Measurements from ENCODE around the gene FRMD4B.

Gene FRMD4B

DNA sequence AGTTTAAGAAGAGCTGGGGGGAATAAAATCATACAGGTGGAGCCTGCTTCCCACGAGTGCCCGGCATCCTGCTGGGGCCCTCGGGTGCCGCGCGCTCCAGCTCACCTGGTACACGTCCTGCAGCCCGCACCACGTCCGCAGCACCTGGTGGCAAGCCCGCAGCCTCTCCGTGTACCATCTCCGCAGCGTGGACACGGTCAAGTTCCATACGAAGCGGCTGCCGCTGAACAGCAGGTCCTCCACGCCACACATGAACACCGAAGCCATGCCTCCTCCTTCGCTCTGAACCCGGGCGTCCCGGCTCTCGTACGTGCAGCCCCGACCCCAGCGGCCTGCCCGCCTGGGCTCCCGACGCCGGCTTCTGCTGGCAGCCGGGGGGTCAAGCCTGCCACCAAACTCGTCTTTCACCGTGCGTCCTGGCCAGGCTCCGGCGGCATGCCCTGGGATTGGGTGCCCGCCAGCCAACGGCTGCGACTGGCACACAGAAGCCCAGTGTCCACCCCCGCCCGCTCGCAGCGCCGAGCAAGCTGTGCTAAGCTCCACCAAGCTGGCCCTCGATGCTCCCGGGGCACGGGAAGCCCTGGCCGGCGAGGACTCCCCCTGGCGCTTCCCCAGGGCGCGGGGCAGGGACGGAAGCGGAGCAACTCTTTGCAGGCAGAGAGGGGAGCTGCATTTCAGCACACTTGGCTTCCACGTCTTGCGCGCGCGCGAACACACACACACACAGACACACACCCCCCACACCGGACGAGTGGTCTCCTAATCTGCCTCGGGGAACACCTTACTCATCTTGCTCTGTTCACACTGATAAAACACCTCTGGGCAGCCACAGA, at the start of gene FRMD4B:
FRMD4B (minus strand) TSS at position 366 of the 833 bp plus-strand sequence; CDS start at position 267, 99 bp downstream.
- H3K36me3 ChIP-seq (ENCODE audit: insufficient read depth, low read length): no peaks in the 10 kb centered on the region
- no peak for DNase-seq (ENCODE audit: low read depth, low spot score)
- no peaks in the 10 kb centered on the region for H3K9me3 ChIP-seq (ENCODE audit: low read depth, low read length)
- H3K4me3 ChIP-seq: peak within 1 kb of the TSS; percentile 53
- H3K9ac ChIP-seq (ENCODE audit: insufficient read length): no peak within 1 kb of the TSS
- TF ChIP-seq FOXP2 (optimal IDR thresholded peaks at IDR 0.05; ENCODE audit: control extremely low read depth, extremely low read length, insufficient read depth): no peak
- no peak for TF ChIP-seq EZH2 (IDR thresholded peaks at IDR 0.05)
- no peak for TF ChIP-seq POLR2AphosphoS5 (IDR thresholded peaks at IDR 0.05; ENCODE audit: borderline replicate concordance, low read depth, low read length)
- no peak within 1 kb of the TSS for H3K27ac ChIP-seq

DNA sequence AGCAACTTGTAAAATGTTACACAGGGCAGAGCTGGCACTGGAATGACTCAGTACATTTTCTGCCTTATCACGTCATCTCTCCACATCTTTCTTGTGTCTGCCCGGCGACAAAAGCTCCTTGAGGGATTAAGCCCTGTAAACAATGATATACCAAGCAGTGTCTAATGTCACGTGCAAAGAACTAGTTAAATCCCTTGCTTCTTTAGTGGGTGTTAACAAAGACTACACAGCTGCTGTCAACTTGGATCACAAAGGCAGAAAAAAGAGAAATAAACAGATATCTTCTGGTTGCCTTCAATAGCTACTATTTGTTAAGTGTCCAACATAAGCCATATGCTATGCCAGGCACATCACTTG, 48.1 kb upstream of the FRMD4B start:
- Histone ChIP-seq H3K27ac (no peak overlapping the region), H3K9ac (ENCODE audit: insufficient read length) (no peak overlapping the region), H3K9me3 (ENCODE audit: low read depth, low read length) (no peaks in the 10 kb centered on the region), H3K4me3 (no peak overlapping the region), H3K36me3 (ENCODE audit: insufficient read depth, low read length) (no peaks in the 10 kb centered on the region)
- no peak for DNase-seq (ENCODE audit: low read depth, low spot score)
- TF ChIP-seq EZH2 (IDR thresholded peaks at IDR 0.05): no peak
- no peak for TF ChIP-seq FOXP2 (optimal IDR thresholded peaks at IDR 0.05; ENCODE audit: control extremely low read depth, extremely low read length, insufficient read depth)
- no peak for TF ChIP-seq POLR2AphosphoS5 (IDR thresholded peaks at IDR 0.05; ENCODE audit: borderline replicate concordance, low read depth, low read length)

DNA sequence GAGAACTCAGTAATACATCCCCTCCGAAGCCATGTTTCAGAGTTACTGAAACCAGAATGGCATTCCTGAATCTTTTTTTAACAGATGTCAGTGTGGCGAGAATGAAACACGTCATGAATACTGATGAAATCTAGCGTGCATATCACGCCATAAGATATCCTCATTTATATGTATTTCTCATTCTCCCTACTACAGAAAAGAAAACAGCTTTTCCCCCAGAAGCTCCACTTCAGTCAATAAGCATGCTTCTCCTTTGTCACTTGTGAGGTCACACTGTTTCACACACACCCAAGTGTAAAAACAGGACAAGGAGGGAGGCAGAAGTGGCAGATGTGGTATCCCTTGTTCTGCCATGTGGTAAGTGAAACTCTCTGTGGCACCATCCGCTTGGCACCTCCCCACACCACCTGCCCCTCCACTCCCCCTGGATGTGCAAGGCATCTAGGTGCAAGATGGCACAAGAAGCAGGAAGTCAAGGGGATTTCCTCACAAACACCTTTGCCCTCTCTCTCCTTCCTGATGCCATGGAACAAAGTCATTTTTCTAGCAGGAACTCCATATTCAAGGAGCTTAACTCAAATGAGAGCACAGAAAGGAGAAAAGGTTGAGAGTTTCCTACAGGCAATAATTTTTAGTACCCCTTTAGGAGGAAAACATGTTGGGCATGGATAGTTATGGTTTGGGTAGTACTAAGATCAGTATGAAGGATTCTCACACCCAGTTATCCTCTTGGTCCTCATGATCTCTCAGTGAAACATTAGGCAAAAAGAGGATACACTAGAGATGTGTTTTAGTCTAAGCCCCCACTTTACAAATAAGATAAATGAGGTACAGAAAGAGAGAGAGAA, 47.5 kb upstream of the FRMD4B start:
- Histone ChIP-seq H3K9ac (ENCODE audit: insufficient read length) (no peak overlapping the region), H3K4me3 (no peak overlapping the region), H3K27ac (no peak overlapping the region), H3K36me3 (ENCODE audit: insufficient read depth, low read length) (no peaks in the 10 kb centered on the region), H3K9me3 (ENCODE audit: low read depth, low read length) (no peaks in the 10 kb centered on the region)
- TF ChIP-seq POLR2AphosphoS5 (IDR thresholded peaks at IDR 0.05; ENCODE audit: borderline replicate concordance, low read depth, low read length): no peak
- TF ChIP-seq FOXP2 (optimal IDR thresholded peaks at IDR 0.05; ENCODE audit: control extremely low read depth, extremely low read length, insufficient read depth): no peak
- no peak for TF ChIP-seq EZH2 (IDR thresholded peaks at IDR 0.05)
- no peak for DNase-seq (ENCODE audit: low read depth, low spot score)

DNA sequence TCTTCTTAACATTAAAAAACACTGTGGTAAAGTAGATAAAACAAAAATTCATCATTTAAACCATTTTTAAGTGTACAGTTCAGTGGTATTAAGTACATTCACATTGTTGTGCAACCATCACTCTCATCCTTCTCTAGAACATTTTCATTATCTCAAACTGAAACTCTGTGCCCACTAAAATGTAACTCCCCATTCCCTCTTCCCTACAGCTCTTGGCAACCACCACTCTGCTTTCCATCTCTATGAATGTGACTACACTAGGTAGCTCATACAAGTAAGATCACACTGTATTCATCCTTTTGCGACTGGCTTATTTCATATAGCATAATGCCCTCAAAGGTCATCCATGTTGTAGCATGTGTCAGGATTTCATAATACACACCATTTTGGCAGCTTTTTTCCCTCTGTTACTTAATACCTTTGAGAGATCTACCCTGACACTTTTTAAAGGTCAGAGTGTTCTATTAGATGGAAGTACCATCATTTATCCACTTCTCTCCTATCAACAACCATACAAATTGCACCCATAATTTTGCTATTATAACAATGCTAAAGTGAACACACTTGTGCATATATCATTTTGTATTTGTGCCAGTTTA, 42.9 kb upstream of the FRMD4B start:
- no peak for TF ChIP-seq FOXP2 (optimal IDR thresholded peaks at IDR 0.05; ENCODE audit: control extremely low read depth, extremely low read length, insufficient read depth)
- Histone ChIP-seq H3K36me3 (ENCODE audit: insufficient read depth, low read length) (no peaks in the 10 kb centered on the region), H3K27ac (no peak overlapping the region), H3K9ac (ENCODE audit: insufficient read length) (no peak overlapping the region), H3K9me3 (ENCODE audit: low read depth, low read length) (no peaks in the 10 kb centered on the region), H3K4me3 (no peak overlapping the region)
- no peak for DNase-seq (ENCODE audit: low read depth, low spot score)

DNA sequence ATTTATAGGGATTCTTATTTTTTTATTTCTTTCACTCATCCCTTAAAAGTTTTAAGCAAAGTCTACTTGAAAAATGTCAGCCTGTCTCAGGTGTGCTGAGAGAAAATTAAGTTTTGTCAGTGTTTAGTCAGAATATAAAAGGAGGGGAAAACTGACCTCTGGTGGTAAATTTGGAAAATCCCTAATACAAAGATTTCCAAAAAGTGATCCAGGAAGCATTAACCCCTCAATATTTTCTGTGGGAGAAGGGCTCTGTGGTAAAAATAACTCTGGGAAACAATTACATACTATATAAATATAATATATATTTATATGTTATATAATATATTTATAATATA, 41.0 kb upstream of the FRMD4B start:
- DNase-seq (ENCODE audit: low read depth, low spot score): no peak
- no peaks in the 10 kb centered on the region for H3K9me3 ChIP-seq (ENCODE audit: low read depth, low read length)

DNA sequence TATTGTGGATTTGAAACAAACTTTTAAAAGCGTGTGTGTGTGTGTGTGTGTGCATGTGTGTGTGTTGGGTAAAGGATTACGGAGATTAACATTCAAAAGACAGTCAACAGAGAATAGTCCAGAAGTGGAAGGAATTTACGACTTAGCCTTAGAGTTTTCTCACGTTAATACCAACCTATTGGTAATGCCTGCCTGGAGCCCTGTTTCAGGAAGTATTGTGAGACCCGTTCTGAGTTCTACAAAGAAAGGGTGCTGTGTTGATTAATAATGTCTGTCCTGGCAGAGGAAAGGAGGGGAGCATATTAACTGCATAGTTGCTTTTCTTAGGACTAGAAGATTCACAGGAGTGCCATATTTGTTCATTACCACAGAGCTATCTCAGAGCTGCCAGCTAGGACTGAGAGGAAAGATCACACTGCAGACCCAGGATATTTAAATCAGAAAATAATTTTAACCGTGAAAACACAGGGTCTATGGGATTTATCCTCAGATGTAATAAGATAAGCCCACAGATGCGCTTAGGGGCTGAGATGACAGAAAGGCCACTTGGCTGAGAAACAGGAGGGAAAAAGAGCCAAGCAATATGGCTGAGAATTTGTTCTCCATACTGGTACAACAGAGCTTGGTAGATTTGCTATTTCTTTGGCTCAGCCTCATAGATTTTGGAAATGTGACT, 40.5 kb upstream of the FRMD4B start:
- TF ChIP-seq EZH2 (IDR thresholded peaks at IDR 0.05): no peak
- TF ChIP-seq FOXP2 (optimal IDR thresholded peaks at IDR 0.05; ENCODE audit: control extremely low read depth, extremely low read length, insufficient read depth): no peak
- TF ChIP-seq POLR2AphosphoS5 (IDR thresholded peaks at IDR 0.05; ENCODE audit: borderline replicate concordance, low read depth, low read length): no peak
- Histone ChIP-seq H3K27ac (no peak overlapping the region), H3K4me3 (no peak overlapping the region), H3K9ac (ENCODE audit: insufficient read length) (no peak overlapping the region), H3K36me3 (ENCODE audit: insufficient read depth, low read length) (no peaks in the 10 kb centered on the region), H3K9me3 (ENCODE audit: low read depth, low read length) (no peaks in the 10 kb centered on the region)
- no peak for DNase-seq (ENCODE audit: low read depth, low spot score)

More for the DNA sequence above, 41.0 kb upstream of the FRMD4B start:
- H3K4me3 ChIP-seq: no peak overlapping the region
- no peaks in the 10 kb centered on the region for H3K36me3 ChIP-seq (ENCODE audit: insufficient read depth, low read length)
- no peak overlapping the region for H3K27ac ChIP-seq
- H3K9ac ChIP-seq (ENCODE audit: insufficient read length): no peak overlapping the region
- TF ChIP-seq POLR2AphosphoS5 (IDR thresholded peaks at IDR 0.05; ENCODE audit: borderline replicate concordance, low read depth, low read length) (no peak), EZH2 (IDR thresholded peaks at IDR 0.05) (no peak), FOXP2 (optimal IDR thresholded peaks at IDR 0.05; ENCODE audit: control extremely low read depth, extremely low read length, insufficient read depth) (no peak)

DNA sequence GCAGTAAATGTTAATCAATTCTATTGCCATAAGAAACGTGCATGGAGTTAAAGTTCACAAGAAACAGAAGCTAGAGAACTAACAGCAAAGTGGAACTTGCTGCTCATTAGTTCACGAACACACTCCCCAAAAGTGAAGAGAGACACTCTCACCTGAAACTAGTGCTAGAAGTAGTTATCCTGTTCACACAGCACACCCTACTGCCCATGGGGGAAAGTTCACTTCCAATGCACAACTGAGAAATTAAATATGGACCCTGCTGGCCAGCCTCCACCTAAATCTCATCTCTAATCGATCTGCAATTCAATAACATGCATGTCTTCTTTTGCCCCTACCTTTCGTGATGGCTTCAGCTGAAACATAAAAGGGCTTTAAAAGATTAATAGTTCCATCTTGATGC, 39.4 kb upstream of the FRMD4B start:
- no peak overlapping the region for H3K4me3 ChIP-seq
- H3K9me3 ChIP-seq (ENCODE audit: low read depth, low read length): no peaks in the 10 kb centered on the region
- no peak for DNase-seq (ENCODE audit: low read depth, low spot score)
- H3K27ac ChIP-seq: no peak overlapping the region
- no peak overlapping the region for H3K9ac ChIP-seq (ENCODE audit: insufficient read length)
- H3K36me3 ChIP-seq (ENCODE audit: insufficient read depth, low read length): no peaks in the 10 kb centered on the region
- TF ChIP-seq POLR2AphosphoS5 (IDR thresholded peaks at IDR 0.05; ENCODE audit: borderline replicate concordance, low read depth, low read length): no peak

Data from SK-N-MC (cell line).